HG02840 (cell line): Measurements from ENCODE around the gene PLEKHB2.
"Not testable (repeated sequence)": the region's sequence is repeated elsewhere in the genome, so short reads cannot be mapped to it uniquely, and the experiment has no call there.

Experiments used
- ATAC-seq: cut with Tn5 transposase; IDR thresholded peaks from one replicate; pipeline ENCODE4 v1.9.1; 2021; ENCODE audit warnings: mild to moderate bottlenecking, moderate library complexity, moderate number of reproducible peaks; ENCODE audit not compliant: unreplicated experiment, low FRiP score

The PLEKHB2 gene, protein sequence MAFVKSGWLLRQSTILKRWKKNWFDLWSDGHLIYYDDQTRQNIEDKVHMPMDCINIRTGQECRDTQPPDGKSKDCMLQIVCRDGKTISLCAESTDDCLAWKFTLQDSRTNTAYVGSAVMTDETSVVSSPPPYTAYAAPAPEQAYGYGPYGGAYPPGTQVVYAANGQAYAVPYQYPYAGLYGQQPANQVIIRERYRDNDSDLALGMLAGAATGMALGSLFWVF

DNA sequence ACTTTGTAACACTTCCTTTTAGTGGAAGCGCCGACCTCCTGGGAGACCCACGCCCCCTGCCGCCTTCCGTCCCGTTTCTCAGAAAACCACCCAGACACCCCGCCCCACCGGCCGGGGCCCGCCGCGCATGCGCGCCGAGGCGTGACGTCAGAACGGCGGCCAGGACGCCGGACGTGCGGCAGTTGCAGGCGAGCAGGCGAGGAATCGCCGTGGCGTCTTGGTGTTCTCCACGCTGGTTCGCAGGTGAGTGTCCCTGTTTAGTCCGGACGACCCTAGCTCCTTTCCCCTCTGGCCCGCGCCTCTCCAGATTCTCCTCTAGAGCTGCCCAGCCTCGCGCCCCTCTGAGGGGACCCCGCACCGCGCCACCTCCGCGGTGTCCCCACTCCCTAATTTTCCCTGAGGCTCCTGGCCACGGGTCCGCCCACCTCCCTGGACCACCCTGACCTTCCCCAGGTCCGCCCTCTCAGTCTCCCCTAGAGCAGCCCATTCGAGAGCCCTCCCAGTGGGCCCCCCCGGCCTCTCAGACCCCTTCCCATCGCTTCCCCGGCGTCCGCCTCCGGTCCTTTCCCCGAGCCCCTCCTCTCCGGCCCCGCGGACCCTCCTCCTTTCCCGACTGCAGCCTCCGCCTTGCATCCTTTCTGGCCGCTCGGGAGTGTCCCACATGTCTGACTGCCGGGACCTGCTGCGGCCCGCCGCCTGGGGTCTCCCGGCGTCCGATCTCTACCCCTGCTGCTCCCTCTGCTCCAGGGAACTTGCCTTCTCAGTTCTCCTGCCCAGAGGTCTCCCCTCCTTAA lies at the start of gene PLEKHB2:
PLEKHB2 (plus strand) TSS at position 181 of the 794 bp plus-strand sequence. CDS start 15,606 bp downstream, outside the sequence.
- ATAC-seq: peak; percentile 85

DNA sequence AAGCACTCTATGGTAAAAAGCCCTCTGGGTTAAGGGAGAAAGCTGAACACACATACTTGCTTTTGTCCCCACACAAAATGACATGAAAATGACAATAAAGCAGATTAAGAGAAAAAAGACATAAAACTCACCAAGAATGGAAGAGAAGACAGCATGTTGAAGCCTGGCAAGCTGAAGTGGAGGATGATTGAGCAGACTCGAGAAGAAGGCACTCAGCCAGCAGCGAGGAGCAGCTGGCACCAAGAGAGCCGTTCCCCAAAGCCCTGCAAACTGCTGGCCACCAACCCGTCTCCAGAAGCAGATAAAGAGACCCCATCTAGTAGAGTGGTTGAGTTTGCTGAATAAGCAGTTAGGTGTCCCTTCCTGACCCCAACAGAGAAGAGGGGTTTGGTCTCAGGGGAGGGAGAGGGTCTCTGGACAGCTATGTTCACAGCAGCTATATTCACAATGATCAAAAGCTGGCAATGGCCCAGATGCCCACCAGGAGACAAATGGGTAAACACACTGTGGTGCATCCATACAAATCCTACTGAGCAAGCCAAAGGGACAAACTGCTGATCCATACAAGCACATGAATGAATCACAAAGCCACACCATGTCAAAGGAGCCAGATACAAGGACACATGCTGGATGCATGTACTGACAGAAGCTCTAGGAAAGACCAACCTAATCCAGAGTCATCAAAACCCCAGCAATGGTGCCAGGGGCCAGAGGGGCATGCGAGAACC lies 48.8 kb upstream of the PLEKHB2 start:
- no peak for ATAC-seq

DNA sequence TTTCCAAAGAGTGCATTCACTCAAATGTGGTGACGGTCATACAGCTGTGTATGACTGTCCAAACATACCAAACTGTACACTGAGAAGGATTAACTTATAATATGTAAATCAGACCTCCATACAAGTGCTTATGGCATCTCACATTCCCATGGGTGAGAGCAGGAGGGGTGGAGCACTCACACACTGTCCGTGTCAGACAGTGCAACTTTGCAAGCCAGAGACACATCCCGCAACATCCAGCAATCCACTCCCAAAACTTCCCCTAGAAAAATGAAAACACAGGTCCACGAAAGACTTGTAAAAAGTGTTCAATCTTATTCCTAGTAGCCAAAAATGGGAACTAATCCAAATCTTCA lies 48.2 kb upstream of the PLEKHB2 start:
- ATAC-seq: no peak

DNA sequence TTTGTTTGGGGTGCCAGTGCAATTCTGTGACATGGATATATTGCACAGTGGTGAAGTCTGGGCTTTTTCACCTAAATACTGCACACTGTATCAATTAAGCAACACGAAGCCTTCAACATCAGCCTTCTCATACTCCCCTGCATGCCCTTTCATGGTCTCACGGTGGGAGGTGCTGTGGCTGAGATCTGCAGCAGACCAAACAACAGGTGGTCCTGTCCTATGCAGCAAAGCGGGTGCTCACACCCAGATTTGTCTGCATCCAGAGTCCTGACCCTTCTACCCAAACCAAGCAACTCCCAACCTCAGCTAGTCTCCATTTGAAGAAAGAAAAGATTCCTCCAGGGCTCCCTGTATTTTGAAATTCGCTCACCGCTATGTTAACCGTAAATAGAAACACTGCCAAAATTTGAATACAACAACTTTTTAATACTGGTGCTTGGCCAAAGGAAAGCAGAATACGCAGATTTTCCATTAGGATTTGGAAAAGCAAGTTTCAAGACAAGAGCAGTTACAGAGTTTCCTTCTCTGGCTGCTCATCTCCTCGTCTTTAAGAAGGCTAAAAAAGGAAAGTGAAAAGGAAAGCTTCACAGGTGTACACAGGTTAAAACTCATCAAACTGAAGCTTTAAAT lies 46.8 kb upstream of the PLEKHB2 start:
- no peak for ATAC-seq

DNA sequence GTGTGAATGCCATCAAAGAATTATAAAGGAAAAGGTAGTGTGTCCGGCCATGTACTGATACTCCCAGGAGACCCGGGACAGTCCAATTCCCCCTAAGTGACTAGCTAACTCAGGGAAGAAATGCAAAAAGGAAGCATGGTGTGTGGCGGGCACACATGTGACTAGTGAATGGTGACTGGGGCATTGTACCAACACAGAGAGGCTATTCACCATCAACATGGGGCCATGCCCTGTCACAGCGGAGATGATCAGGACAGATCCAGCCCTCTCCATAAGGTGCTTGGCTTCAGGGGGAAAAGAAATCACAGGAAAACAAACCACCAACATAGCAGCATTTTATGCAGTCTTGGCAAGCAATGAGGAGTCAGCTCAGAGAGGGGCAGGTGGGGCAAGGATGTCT lies 46.2 kb upstream of the PLEKHB2 start:
- ATAC-seq: no peak

DNA sequence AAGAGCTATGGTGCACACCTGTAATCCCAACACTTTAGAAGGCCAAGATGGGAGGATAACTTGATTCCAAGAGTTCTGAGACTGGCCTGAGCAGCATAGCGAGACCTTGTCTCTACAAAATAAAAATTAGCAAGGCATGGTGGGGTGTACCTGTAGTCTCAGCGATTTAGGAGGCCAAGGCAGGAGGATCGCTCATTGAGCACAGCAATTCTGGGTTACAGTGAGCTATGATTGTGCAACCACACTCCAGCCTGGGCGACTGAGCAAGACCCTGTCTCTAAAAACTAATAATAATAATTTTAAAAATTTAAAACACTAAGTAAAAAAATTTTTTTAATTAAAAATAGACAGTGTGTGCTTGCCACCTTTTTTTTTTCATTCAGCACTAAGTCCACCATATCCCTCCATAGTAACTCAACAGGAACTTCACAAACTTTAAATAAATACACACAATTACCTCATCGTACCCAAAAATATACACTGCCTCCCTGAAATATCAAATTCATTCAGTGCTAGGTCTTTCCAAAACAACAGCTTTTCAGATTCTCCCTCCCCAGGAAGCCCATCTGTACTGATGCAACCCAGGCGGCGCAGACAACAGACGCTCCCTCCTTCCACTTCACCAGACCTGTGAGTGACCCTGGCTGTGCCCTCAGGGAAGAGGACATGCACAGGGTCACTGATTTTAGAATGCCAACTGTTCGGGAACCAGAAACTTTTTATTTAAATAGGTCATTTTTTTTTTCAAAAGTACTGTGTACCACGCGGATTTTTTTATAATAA lies 41.4 kb upstream of the PLEKHB2 start:
- ATAC-seq: no peak

DNA sequence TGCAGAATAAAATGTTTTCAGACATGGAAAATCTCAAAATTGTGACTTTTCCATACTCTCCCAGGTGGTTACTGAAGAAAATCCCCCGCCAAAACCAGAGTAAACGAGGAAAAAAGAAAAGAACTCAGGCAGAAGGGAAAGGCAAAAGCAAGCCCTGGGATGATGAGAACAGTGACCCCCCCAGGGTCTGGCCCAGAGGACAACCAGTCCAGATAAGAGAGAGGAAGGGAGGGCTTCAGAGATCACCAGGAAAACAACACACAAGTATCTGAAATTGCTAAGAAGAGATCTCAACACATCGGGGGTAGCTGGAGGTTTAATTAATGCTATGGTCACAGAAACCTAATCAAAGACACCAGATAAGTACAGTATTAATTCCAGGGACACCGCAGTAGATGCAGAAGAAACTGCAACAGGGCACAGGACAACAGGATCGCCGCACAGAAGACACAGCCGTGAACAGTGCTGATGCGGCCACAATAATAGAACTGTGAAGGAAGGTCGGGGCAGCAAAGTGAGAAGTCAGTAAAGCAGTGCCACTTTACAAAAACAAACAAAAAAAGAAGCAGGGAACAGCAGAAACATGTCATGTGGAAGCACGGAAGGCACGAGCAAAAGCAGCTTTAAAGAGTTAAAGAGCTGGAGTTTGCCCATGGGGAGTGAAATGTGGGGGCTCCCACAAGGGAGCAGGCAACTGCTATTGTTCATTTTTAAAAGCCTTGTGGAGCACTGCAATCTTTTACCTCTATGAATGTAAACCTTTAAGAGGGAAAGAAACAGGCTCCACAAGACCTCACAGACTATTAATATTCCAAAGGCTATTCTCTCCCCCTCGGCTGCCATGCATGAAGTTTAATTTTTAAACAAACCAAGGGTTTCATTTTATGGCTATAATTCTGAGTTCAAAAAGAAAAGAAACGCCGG lies 40.3 kb upstream of the PLEKHB2 start:
- ATAC-seq: no peak

DNA sequence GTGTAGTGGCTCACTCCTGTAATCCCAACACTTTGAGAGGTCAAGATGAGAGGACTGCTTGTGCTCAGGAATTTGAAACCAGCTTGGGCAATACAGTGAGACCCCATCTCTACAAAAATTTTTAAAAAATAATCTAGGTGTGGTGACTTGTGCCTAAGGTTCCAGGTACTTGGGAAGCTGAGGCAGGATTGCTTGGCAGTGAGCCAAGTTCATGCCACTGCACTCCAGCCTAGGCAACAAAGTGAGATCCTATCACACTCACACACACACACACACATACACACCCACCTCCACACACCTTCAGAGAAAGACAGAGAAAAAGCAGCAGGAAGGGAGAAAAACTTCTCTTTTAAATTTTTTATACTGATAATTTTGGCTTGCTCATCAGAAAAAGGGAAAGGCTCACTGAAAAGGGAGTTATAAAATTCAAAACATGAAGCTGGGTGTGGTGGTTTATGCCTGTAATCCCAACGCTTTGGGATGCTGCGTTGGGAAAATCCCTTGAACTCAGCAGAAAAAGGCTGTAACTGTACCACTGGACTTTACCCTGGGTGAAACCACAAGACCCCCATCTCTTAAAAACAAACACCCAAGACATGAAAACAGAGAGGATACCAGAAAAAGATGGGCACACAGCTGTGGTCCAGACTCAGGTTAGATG lies 37.5 kb upstream of the PLEKHB2 start:
- no peak for ATAC-seq

DNA sequence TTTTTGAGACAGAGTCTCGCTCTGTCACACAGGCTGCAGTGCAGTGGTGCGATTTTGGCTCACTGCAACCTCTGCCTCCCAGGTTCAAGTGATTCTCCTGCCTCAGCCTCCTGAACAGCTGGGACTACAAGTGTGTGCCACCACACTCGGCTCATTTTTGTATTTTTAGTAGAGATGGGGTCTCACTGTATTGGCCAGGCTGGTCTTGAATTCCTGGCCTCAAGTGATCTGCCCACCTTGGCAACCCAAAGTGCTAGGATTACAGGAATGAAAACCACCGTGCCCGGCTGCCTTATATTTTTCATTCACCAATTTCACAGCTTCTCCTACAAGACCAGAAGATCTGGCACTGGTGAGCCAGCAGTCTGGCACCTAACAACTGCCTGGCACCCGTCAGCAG lies 37.0 kb upstream of the PLEKHB2 start:
- not testable (repeated sequence) for ATAC-seq

DNA sequence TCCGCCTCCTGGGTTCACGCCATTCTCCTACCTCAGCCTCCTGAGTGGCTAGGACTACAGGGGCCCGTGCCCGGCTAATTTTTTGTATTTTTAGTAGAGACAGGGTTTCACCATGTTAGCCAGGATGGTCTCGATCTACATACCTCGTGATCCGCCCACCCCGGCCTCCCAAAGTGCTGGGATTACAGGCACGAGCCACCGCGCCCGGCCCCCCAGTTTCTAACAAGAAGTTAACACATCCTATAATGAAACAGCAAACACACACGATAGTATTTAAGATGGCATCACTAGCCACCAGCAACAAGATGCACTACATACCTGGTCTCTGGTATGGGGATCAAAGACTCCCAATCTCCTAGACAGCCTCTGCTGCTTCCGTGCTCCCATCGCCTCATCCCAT lies 29.6 kb upstream of the PLEKHB2 start:
- not testable (repeated sequence) for ATAC-seq

DNA sequence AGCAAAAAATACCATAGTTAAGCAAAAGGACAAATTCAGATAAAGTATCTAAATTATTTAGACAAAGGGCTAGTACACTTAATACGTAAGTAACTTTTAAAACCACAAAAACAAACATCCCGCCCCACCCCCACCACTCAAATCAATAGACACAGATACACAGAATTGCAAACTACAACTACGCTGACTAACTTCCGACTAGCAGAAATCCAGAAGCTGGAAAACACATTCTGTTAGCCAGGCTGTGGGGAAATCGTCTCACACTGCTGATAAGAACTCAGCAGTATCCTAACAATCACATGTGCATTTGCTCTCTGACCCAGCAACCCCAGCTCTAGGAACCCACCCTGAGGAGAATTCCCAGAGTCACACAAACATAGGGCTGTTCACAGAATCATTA lies 28.4 kb upstream of the PLEKHB2 start:
- no peak for ATAC-seq

DNA sequence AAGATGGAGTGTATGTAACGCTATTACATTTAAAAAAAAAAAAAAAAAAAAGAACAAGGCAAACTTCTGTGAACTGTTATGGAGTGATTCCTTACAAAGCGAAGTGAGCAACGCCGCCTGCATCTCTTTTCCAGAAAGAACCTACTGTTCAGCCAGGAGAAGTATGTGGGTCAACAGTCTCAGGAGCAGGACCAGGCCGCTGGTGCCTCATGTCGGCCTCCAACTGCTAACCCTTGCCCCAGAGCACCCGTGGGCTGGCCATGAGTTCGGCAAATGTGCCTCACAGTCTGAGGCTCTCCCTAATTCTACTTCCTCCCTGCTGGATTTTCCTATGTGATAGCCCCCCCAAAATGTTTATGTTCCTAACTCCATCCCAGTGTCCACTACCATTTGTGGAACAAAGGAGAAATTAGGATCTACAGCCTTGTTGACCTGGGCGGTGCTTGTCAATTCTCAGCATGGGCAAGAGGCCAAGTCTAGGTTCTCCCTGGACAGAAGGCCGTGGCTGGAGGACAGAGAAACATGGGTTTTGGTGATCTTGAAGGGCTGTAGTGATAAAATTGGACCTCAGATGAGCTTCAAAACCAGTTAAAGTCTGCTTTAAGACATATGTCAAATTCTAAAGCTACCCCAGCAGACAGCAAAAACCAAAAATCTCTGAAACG lies 27.8 kb upstream of the PLEKHB2 start:
- ATAC-seq: no peak

DNA sequence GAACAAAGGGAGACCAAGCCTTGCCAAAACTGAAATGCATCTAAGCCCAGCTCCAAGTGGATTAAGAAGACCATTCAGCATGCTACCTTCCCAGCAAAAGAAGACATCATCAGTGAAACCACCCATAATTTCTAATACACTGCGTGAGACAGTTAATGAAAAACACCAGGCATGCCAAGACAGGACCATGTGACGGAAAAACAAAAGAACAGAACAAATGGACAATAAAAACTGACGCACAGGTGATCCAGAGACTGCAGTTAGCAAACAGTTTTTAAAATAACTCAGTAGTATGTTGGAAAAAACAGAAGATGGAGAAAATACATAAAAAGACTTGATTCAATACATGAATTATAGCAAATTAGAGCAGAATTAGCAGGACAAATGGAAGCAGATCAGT lies 27.2 kb upstream of the PLEKHB2 start:
- ATAC-seq: no peak

DNA sequence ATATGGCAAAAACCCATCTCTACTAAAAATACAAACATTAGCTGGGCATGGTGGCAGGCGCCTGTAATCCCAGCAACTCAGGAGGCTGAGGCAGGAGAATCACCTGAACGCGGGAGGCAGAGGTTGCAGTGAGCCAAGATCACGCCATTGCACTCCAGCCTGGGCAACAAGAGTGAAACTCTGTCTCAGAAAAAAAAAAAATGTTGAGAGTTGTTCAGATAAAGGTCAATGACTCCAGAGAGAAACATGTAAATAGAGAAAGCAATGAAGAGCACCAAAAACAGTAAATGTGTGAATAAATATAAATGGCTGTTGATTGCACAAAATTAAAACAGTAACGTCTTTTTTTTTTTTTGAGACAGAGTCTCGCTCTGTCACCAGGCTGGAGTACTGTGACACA lies 25.2 kb upstream of the PLEKHB2 start:
- ATAC-seq: not testable (repeated sequence)

DNA sequence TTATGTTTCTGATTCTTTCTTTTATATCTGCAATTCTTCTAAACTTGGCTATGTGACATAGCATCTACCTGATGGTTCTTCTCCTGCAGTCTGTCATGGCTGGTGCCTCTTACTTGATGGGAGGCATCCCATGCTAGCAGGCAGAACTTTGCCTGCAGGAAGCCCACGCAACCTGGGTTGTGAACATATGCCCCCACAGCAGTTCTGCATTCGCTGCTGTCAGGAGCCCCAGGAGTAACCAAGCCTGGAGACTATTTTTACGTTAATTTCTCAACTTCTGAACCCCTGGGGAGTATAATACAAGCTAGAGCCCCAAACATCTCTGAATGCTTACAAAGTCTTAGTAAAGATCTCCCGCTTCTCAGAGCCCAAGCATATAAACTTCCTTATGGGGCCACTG lies 23.9 kb upstream of the PLEKHB2 start:
- no peak for ATAC-seq

DNA sequence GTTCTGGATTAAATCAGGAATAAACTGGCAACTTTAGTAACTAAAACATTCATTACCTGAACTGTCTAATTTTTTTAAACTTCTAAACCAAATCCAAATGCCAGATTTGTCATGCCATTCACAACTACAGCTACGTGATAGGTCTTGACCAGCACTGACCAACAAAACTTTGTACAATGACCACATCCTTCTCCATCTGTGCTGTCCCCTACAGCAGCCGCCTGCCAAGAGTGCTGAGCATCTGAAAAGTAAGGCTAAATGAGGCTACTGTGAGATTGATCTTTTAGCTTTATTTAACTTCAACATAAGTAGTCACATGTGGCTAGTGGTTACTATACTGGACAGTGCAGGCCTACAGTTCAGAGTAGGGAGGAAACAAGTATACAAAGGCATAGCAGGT lies 19.5 kb upstream of the PLEKHB2 start:
- ATAC-seq: no peak

DNA sequence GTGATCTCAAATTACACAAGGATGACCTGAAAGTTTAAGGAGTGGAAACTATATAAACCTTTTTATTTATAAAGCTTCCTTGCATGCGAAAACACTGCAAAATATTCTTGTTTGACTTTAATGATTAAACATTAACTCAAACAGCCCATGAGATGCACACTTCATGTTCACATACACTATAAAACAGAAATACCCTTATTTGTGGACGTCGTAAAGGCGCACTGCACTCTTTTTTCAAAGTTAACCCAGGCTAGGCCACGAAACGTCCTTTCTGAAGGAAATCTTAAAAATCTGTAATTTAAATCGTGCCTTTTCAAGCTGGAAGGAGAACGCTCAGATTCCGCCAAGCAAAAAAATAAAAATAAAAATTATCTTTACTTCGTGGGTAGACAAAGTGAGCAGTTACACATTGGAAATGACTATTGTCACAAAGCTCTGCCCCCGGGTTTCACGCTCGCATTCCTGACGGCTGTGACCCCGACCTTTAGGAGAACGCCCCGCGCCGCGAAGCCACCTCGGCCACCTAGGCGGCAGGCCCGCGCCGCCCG lies 12.6 kb upstream of the PLEKHB2 start:
- ATAC-seq: no peak
